CMK (cell line): ENCODE measurements around the gene COG6.

Source experiments
- DNase-seq: peaks from one replicate; pipeline ENCODE4 v3.0.0-alpha.2; 2010; ENCODE audit warnings: low read depth

Gene COG6

GRCh38 chr13:39682310-39682709, 26.8 kb downstream of the COG6 start:
- no peak for DNase-seq

- no peak for DNase-seq
Observed at GRCh38 chr13:39682788-39683187, 27.3 kb downstream of the COG6 start.

- DNase-seq = no peak
Observed at GRCh38 chr13:39684531-39685137, 29.2 kb downstream of the COG6 start.

- DNase-seq = no peak
Observed at GRCh38 chr13:39685652-39686051, 30.2 kb downstream of the COG6 start.

- no peak for DNase-seq
Observed at GRCh38 chr13:39688278-39688677, 32.8 kb downstream of the COG6 start.

GRCh38 chr13:39688699-39689405, 33.4 kb downstream of the COG6 start:
- DNase-seq = no peak

GRCh38 chr13:39692660-39693438, 37.4 kb downstream of the COG6 start:
- DNase-seq = no peak

GRCh38 chr13:39699274-39699673, 43.8 kb downstream of the COG6 start:
- DNase-seq = no peak

GRCh38 chr13:39712626-39713025, 57.2 kb downstream of the COG6 start:
- no peak for DNase-seq

GRCh38 chr13:39729156-39729555, 73.7 kb downstream of the COG6 start:
- no peak for DNase-seq

GRCh38 chr13:39734952-39735351, 79.5 kb downstream of the COG6 start:
- no peak for DNase-seq

GRCh38 chr13:39737047-39737446, 81.6 kb downstream of the COG6 start:
- DNase-seq = no peak

- no peak for DNase-seq
Observed at GRCh38 chr13:39740761-39741160, 85.3 kb downstream of the COG6 start.

GRCh38 chr13:39748961-39749360, 93.5 kb downstream of the COG6 start:
- DNase-seq = no peak

- no peak for DNase-seq
Observed at GRCh38 chr13:39749528-39749927, 94.1 kb downstream of the COG6 start.

- no peak for DNase-seq
Observed at GRCh38 chr13:39751805-39752204, 96.3 kb downstream of the COG6 start.

GRCh38 chr13:39760521-39760920, 105.1 kb downstream of the COG6 start:
- DNase-seq = no peak

- DNase-seq = no peak
Observed at GRCh38 chr13:39765801-39766463, 110.5 kb downstream of the COG6 start.

- no peak for DNase-seq
Observed at GRCh38 chr13:39766464-39767158, 111.1 kb downstream of the COG6 start.

- no peak for DNase-seq
Observed at GRCh38 chr13:39767791-39768517, 112.5 kb downstream of the COG6 start.

GRCh38 chr13:39768962-39769361, 113.5 kb downstream of the COG6 start:
- no peak for DNase-seq
